ENCODE measurements around the gene OBSL1. TPM values are rescaled to one million over a fixed set of nuclear protein-coding genes. Genes with fewer than 3 reads are reported as not detected.
A peak's percentile ranks its signal among the peaks of the same experiment; 100 is the strongest.

OBSL1 gene
- total and polyA plus RNA-seq, 4 donors: 14.2 to 35.3 (median 27.3) TPM

GRCh38 chr2:219560893-219561178 lies 10.5 kb downstream of the OBSL1 start (continued):
- TF ChIP-seq ZBTB33 (IDR thresholded peaks at IDR 0.05) (no peak), FOXA1 (IDR thresholded peaks at IDR 0.05) (no peak), YY1 (IDR thresholded peaks at IDR 0.05) (no peak), JUND (IDR thresholded peaks at IDR 0.05) (no peak), RAD21 (IDR thresholded peaks at IDR 0.05) (no peak), EGR1 (IDR thresholded peaks at IDR 0.05; ENCODE audit: low read depth in 2 of 2) (no peak)

GRCh38 chr2:219560037-219560892 lies 11.1 kb downstream of the OBSL1 start:
- H3K9me3 ChIP-seq (ENCODE audit: control insufficient read depth in 4 of 4, low read length in 3 of 4): no peaks in the 10 kb centered on the region
- no peak for DNase-seq (ENCODE audit: low spot score)
- 42% methylated on average over 8 of the region's 8 CpGs for WGBS
- no peaks in the 10 kb centered on the region for H3K27me3 ChIP-seq (ENCODE audit: control insufficient read depth in 4 of 4, insufficient read depth in 4 of 4, low read length in 3 of 4)
- peaks cover 0 to 6% (median 0%) of the 10 kb centered on the region in 4 donors for H3K36me3 ChIP-seq (ENCODE audit: control insufficient read depth in 4 of 4, insufficient read depth in 3 of 4, low read depth in 1 of 4, low read length in 3 of 4)
- H3K9ac ChIP-seq (ENCODE audit: low read depth in 1 of 2, low read length in 2 of 2): no peak overlapping the region
- H3K4me1 ChIP-seq (ENCODE audit: control insufficient read depth in 4 of 4, insufficient read depth in 4 of 4, low read length in 3 of 4): no peaks in the 10 kb centered on the region
- TF ChIP-seq TAF1 (conservative IDR thresholded peaks at IDR 0.05) (no peak), CTCF (IDR thresholded peaks at IDR 0.05; ENCODE audit: low read depth, low read length, missing input control) (peak; percentile 32), GABPA (IDR thresholded peaks at IDR 0.05 in 1 of 2, conservative IDR thresholded peaks at IDR 0.05 in 1 of 2) (no peak), SP1 (IDR thresholded peaks at IDR 0.05) (no peak)
- no peak overlapping the region for H3K4me3 ChIP-seq (ENCODE audit: low read depth in 1 of 3, low read length in 3 of 3)
- no peak overlapping the region for H3K27ac ChIP-seq (ENCODE audit: low read depth in 1 of 2, low read length in 2 of 2)

- H3K27me3 ChIP-seq (ENCODE audit: control insufficient read depth in 4 of 4, insufficient read depth in 4 of 4, low read length in 3 of 4): no peaks in the 10 kb centered on the region
- H3K4me3 ChIP-seq (ENCODE audit: low read depth in 1 of 3, low read length in 3 of 3): no peak overlapping the region
- DNase-seq (ENCODE audit: low spot score): no peak
- no peaks in the 10 kb centered on the region for H3K9me3 ChIP-seq (ENCODE audit: control insufficient read depth in 4 of 4, low read length in 3 of 4)
- 94% methylated on average over 20 of the region's 20 CpGs for WGBS
- H3K9ac ChIP-seq (ENCODE audit: low read depth in 1 of 2, low read length in 2 of 2): no peak overlapping the region
- TF ChIP-seq HNF4G (IDR thresholded peaks at IDR 0.05) (no peak), JUND (IDR thresholded peaks at IDR 0.05) (no peak), NR2F2 (IDR thresholded peaks at IDR 0.05) (no peak), GABPA (IDR thresholded peaks at IDR 0.05 in 1 of 2, conservative IDR thresholded peaks at IDR 0.05 in 1 of 2) (no peak), RAD21 (IDR thresholded peaks at IDR 0.05) (no peak), TAF1 (conservative IDR thresholded peaks at IDR 0.05) (no peak), RXRA (IDR thresholded peaks at IDR 0.05) (no peak), EGR1 (IDR thresholded peaks at IDR 0.05; ENCODE audit: low read depth in 2 of 2) (no peak), REST (IDR thresholded peaks at IDR 0.05) (no peak), HNF4A (conservative IDR thresholded peaks at IDR 0.05) (no peak)
- no peak overlapping the region for H3K27ac ChIP-seq (ENCODE audit: low read depth in 1 of 2, low read length in 2 of 2)
- no peaks in the 10 kb centered on the region for H3K4me1 ChIP-seq (ENCODE audit: control insufficient read depth in 4 of 4, insufficient read depth in 4 of 4, low read length in 3 of 4)
- H3K36me3 ChIP-seq (ENCODE audit: control insufficient read depth in 4 of 4, insufficient read depth in 3 of 4, low read depth in 1 of 4, low read length in 3 of 4): peaks cover 0 to 3% (median 0%) of the 10 kb centered on the region in 4 donors
These were observed 12.0 kb downstream of the OBSL1 start for GRCh38 chr2:219559156-219559915.

Measured in liver (tissue), 9 donors.